GM23338 (cell line): Measurements from ENCODE around the gene ERGIC3. TPM values are rescaled to one million over a fixed set of nuclear protein-coding genes. Genes with fewer than 3 reads are reported as not detected.

ENCODE experiments used
- NANOG ChIP-seq: IDR thresholded peaks from 2 replicates; pipeline ENCODE4 v1.6.1; 2016; ENCODE audit warnings: antibody characterized with exemption, borderline replicate concordance
- REST ChIP-seq: IDR thresholded peaks from one replicate; pipeline ENCODE4 v1.6.1; 2018; ENCODE audit warnings: antibody characterized with exemption; ENCODE audit not compliant: unreplicated experiment
- STAT1 ChIP-seq: IDR thresholded peaks from one replicate; pipeline ENCODE4 v1.6.1; 2016; ENCODE audit warnings: antibody characterized with exemption; ENCODE audit not compliant: unreplicated experiment
- polyA plus RNA-seq: library from polyadenylated mRNA; unstranded; fragments of >200 nt; fragmentation: Nextera tagmentation; extraction: Ambion mirVana; gene quantifications from 2 replicates; pipeline ENCODE4 v1.2.1, GENCODE V29; 2016
- total RNA-seq: library from RNA; depleted of rRNA; stranded (reverse); fragments of >200 nt; shearing (Covaris generic); gene quantifications from 2 replicates; pipeline ENCODE4 v1.2.3, GENCODE V29; 2014
- TF ChIP-seq, protein P1 (sequence below): fragments of 250-450 bp; sonication (Bioruptor Pico); IDR thresholded peaks from 2 replicates; pipeline ENCODE4 v1.5.0; 2020; ENCODE audit warnings: mild to moderate bottlenecking, moderate library complexity
- TF ChIP-seq, protein P2 (sequence below), 2 experiments: fragments of 200-600 bp in 1 of 2; sonication (generic) in 1 of 2; conservative IDR thresholded peaks; 2 replicates each; pipeline versions ENCODE4 v1.5.1 to v1.6.1; 2016 to 2017; ENCODE audit warnings: antibody characterized with exemption in 2 of 2, low read depth in 2 of 2, mild to moderate bottlenecking in 2 of 2, moderate library complexity in 1 of 2

ERGIC3 gene
- total and polyA plus RNA-seq, 2 experiments from 2014 or later: 139 to 147 TPM

GRCh38 chr20:35564905-35565304 lies 23.0 kb downstream of the ERGIC3 start (continued):
- TF ChIP-seq, protein P1, sequence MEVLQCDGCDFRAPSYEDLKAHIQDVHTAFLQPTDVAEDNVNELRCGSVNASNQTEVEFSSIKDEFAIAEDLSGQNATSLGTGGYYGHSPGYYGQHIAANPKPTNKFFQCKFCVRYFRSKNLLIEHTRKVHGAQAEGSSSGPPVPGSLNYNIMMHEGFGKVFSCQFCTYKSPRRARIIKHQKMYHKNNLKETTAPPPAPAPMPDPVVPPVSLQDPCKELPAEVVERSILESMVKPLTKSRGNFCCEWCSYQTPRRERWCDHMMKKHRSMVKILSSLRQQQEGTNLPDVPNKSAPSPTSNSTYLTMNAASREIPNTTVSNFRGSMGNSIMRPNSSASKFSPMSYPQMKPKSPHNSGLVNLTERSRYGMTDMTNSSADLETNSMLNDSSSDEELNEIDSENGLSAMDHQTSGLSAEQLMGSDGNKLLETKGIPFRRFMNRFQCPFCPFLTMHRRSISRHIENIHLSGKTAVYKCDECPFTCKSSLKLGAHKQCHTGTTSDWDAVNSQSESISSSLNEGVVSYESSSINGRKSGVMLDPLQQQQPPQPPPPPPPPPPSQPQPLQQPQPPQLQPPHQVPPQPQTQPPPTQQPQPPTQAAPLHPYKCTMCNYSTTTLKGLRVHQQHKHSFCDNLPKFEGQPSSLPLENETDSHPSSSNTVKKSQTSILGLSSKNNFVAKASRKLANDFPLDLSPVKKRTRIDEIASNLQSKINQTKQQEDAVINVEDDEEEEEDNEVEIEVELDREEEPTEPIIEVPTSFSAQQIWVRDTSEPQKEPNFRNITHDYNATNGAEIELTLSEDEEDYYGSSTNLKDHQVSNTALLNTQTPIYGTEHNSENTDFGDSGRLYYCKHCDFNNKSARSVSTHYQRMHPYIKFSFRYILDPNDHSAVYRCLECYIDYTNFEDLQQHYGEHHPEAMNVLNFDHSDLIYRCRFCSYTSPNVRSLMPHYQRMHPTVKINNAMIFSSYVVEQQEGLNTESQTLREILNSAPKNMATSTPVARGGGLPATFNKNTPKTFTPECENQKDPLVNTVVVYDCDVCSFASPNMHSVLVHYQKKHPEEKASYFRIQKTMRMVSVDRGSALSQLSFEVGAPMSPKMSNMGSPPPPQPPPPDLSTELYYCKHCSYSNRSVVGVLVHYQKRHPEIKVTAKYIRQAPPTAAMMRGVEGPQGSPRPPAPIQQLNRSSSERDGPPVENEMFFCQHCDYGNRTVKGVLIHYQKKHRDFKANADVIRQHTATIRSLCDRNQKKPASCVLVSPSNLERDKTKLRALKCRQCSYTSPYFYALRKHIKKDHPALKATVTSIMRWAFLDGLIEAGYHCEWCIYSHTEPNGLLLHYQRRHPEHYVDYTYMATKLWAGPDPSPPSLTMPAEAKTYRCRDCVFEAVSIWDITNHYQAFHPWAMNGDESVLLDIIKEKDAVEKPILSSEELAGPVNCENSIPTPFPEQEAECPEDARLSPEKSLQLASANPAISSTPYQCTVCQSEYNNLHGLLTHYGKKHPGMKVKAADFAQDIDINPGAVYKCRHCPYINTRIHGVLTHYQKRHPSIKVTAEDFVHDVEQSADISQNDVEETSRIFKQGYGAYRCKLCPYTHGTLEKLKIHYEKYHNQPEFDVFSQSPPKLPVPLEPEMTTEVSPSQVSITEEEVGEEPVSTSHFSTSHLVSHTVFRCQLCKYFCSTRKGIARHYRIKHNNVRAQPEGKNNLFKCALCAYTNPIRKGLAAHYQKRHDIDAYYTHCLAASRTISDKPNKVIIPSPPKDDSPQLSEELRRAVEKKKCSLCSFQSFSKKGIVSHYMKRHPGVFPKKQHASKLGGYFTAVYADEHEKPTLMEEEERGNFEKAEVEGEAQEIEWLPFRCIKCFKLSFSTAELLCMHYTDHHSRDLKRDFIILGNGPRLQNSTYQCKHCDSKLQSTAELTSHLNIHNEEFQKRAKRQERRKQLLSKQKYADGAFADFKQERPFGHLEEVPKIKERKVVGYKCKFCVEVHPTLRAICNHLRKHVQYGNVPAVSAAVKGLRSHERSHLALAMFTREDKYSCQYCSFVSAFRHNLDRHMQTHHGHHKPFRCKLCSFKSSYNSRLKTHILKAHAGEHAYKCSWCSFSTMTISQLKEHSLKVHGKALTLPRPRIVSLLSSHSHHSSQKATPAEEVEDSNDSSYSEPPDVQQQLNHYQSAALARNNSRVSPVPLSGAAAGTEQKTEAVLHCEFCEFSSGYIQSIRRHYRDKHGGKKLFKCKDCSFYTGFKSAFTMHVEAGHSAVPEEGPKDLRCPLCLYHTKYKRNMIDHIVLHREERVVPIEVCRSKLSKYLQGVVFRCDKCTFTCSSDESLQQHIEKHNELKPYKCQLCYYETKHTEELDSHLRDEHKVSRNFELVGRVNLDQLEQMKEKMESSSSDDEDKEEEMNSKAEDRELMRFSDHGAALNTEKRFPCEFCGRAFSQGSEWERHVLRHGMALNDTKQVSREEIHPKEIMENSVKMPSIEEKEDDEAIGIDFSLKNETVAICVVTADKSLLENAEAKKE: no peak
- no peak for TF ChIP-seq REST
- no peak for TF ChIP-seq STAT1
- TF ChIP-seq, protein P2, sequence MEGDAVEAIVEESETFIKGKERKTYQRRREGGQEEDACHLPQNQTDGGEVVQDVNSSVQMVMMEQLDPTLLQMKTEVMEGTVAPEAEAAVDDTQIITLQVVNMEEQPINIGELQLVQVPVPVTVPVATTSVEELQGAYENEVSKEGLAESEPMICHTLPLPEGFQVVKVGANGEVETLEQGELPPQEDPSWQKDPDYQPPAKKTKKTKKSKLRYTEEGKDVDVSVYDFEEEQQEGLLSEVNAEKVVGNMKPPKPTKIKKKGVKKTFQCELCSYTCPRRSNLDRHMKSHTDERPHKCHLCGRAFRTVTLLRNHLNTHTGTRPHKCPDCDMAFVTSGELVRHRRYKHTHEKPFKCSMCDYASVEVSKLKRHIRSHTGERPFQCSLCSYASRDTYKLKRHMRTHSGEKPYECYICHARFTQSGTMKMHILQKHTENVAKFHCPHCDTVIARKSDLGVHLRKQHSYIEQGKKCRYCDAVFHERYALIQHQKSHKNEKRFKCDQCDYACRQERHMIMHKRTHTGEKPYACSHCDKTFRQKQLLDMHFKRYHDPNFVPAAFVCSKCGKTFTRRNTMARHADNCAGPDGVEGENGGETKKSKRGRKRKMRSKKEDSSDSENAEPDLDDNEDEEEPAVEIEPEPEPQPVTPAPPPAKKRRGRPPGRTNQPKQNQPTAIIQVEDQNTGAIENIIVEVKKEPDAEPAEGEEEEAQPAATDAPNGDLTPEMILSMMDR (conservative IDR thresholded peaks at IDR 0.05; ENCODE audit: low read depth in 2 of 2): no peak
- TF ChIP-seq NANOG: no peak
